Esophagus squamous epithelium (tissue), 4 donors: ENCODE data around the gene ABHD4.

Experiments
- POLR2A ChIP-seq, 4 donors: fragments of 450-650 bp; IDR thresholded peaks; one replicate each; pipeline ENCODE4 v1.6.1; 2017; ENCODE audit warnings: antibody characterized with exemption in 4 of 4, mild to moderate bottlenecking in 4 of 4, moderate library complexity in 3 of 4
- TF ChIP-seq, protein P1 (sequence below), 6 experiments: fragments of 450-650 bp in 4 of 6; fragments of 200-600 bp in 2 of 6; sonication (generic) in 2 of 6; IDR thresholded peaks; one replicate each; pipeline ENCODE4 v1.5.1; 2016 to 2019; ENCODE audit warnings: antibody characterized with exemption in 6 of 6, mild to moderate bottlenecking in 4 of 6, moderate library complexity in 4 of 6

DNA sequence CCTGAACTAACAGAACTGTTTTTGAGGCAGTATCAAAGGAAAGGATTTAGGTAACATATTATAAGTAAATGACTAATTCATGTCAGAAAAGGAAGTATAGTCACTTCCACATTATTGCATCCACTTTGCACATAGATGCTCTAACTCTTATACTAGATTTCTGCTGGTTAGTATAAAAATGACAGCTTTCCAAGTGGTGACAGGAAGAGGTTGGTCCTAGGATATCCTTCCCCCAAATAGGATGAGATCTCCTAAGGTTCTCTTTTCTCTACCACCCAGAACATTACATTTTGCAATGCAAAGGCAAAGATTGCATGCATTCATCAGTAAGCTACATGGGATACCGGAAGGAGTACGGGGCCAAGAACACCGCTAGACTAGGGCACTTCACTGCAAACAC lies 24.3 kb upstream of the ABHD4 start:
- TF ChIP-seq POLR2A (IDR thresholded peaks at IDR 0.05): no peak
- TF ChIP-seq, protein P1, sequence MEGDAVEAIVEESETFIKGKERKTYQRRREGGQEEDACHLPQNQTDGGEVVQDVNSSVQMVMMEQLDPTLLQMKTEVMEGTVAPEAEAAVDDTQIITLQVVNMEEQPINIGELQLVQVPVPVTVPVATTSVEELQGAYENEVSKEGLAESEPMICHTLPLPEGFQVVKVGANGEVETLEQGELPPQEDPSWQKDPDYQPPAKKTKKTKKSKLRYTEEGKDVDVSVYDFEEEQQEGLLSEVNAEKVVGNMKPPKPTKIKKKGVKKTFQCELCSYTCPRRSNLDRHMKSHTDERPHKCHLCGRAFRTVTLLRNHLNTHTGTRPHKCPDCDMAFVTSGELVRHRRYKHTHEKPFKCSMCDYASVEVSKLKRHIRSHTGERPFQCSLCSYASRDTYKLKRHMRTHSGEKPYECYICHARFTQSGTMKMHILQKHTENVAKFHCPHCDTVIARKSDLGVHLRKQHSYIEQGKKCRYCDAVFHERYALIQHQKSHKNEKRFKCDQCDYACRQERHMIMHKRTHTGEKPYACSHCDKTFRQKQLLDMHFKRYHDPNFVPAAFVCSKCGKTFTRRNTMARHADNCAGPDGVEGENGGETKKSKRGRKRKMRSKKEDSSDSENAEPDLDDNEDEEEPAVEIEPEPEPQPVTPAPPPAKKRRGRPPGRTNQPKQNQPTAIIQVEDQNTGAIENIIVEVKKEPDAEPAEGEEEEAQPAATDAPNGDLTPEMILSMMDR (IDR thresholded peaks at IDR 0.05): no peak
